Hair follicle dermal papilla cell (primary cell): Measurements from ENCODE around the gene MYG1. TPM values are rescaled to one million over a fixed set of nuclear protein-coding genes. Genes with fewer than 3 reads are reported as not detected.

Source experiments
- total RNA-seq: library from RNA; depleted of rRNA; stranded (reverse); fragments of >200 nt; gene quantifications from 2 replicates; pipeline ENCODE4 v1.2.3, GENCODE V29; 2012

MYG1 gene
- total RNA-seq = 38.8 and 39.8 TPM in 2 replicates

GRCh38 chr12:53299454-53300180 is at the start of gene MYG1:
TSS of gene MYG1 (plus strand) at chr12:53299695. CDS start at chr12:53299738, 43 bp downstream.

GRCh38 chr12:53267999-53268629 is 31.4 kb upstream of the MYG1 start, which contains the start of gene ESPL1:
TSS of gene ESPL1 (plus strand) at chr12:53268299. CDS start at chr12:53268767, 468 bp downstream.

GRCh38 chr12:53295070-53295890 is 4.2 kb upstream of the MYG1 start, which contains the start of gene PFDN5:
TSS of gene PFDN5 (plus strand) at chr12:53295542. CDS start at chr12:53295568, 26 bp downstream.

GRCh38 chr12:53336181-53336681 is 36.7 kb downstream of the MYG1 start, which contains the start of gene SP7:
TSS of gene SP7 (minus strand) at chr12:53336354. CDS start at chr12:53335646, 708 bp downstream.

Other genes with a start within 250 kb of the MYG1 start
- gene TNS2, start 249.6 kb upstream of the MYG1 start, total RNA-seq = 77.1 and 80.6 TPM in 2 replicates
- gene SPRYD3, start 220.3 kb upstream of the MYG1 start, total RNA-seq = 31.8 and 32.9 TPM in 2 replicates
- gene IGFBP6, start 202.0 kb upstream of the MYG1 start, total RNA-seq = 162 and 237 TPM in 2 replicates
- 0.49 TPM in 1 of 2 replicates, not detected in the other for gene SOAT2, start 196.2 kb upstream of the MYG1 start, total RNA-seq
- gene ZNF740, start 119.0 kb upstream of the MYG1 start, total RNA-seq = 14.2 and 17.5 TPM in 2 replicates
- 13.2 and 14.1 TPM in 2 replicates for gene CSAD, start 118.8 kb upstream of the MYG1 start, total RNA-seq
- gene ITGB7, start 92.4 kb upstream of the MYG1 start, total RNA-seq = 1.3 and 1.8 TPM in 2 replicates
- gene RARG, start 67.5 kb upstream of the MYG1 start, total RNA-seq = 76.4 and 105 TPM in 2 replicates
- gene ESPL1, start 31.4 kb upstream of the MYG1 start, total RNA-seq = 1.6 and 1.8 TPM in 2 replicates
- gene PFDN5, start 4.2 kb upstream of the MYG1 start, total RNA-seq = 233 and 253 TPM in 2 replicates
- gene AAAS, start 21.9 kb downstream of the MYG1 start, total RNA-seq = 32.1 and 33.5 TPM in 2 replicates
- not detected in 2 replicates for gene SP7, start 36.7 kb downstream of the MYG1 start, total RNA-seq
- gene SP1, start 80.5 kb downstream of the MYG1 start, total RNA-seq = 62.8 and 68.2 TPM in 2 replicates
- not detected in 2 replicates for gene AMHR2, start 124.2 kb downstream of the MYG1 start, total RNA-seq
- gene PRR13, start 142.0 kb downstream of the MYG1 start, total RNA-seq = 50.5 and 59.4 TPM in 2 replicates
- 257 and 260 TPM in 2 replicates for gene PCBP2, start 152.4 kb downstream of the MYG1 start, total RNA-seq
- gene MAP3K12, start 199.8 kb downstream of the MYG1 start, total RNA-seq = 51.5 and 53.5 TPM in 2 replicates
- 27.4 and 33.4 TPM in 2 replicates for gene TARBP2, start 201.6 kb downstream of the MYG1 start, total RNA-seq
- not detected in 2 replicates for gene NPFF, start 207.8 kb downstream of the MYG1 start, total RNA-seq